IMR-90 (cell line): ENCODE results near the gene KIF1A.

ENCODE experiments used
- BHLHE40 ChIP-seq: fragments of 150-350 bp; IDR thresholded peaks from 2 replicates; pipeline ENCODE4 v1.6.1; 2016; ENCODE audit warnings: mild to moderate bottlenecking, low read depth, low read length
- CEBPB ChIP-seq: IDR thresholded peaks from 2 replicates; pipeline ENCODE4 v1.6.1; 2012; ENCODE audit warnings: low read depth, low read length, improper control_type of control experiment
- CTCF ChIP-seq: conservative IDR thresholded peaks from 2 replicates; pipeline ENCODE4 v1.5.1; 2012; ENCODE audit warnings: mild to moderate bottlenecking, low read depth, low read length, improper control_type of control experiment
- FOS ChIP-seq: fragments of 150-350 bp; IDR thresholded peaks from 2 replicates; pipeline ENCODE4 v1.6.1; 2016; ENCODE audit warnings: low read depth, low read length
- MAFK ChIP-seq: IDR thresholded peaks from 2 replicates; pipeline ENCODE4 v1.6.1; 2012; ENCODE audit warnings: low read depth, low read length, improper control_type of control experiment
- MXI1 ChIP-seq: IDR thresholded peaks from 2 replicates; pipeline ENCODE4 v1.6.1; 2012; ENCODE audit warnings: low read depth, mild to moderate bottlenecking, low read length, moderate library complexity, borderline replicate concordance
- POLR2A ChIP-seq: IDR thresholded peaks from 2 replicates; pipeline ENCODE4 v1.6.1; 2012; ENCODE audit warnings: mild to moderate bottlenecking, low read depth, low read length
- RFX5 ChIP-seq: IDR thresholded peaks from 2 replicates; pipeline ENCODE4 v1.8.0; 2012; ENCODE audit warnings: low read depth, mild to moderate bottlenecking, low read length, moderate library complexity
- USF2 ChIP-seq: fragments of 150-350 bp; IDR thresholded peaks from 2 replicates; pipeline ENCODE4 v1.6.1; 2017; ENCODE audit warnings: mild to moderate bottlenecking, antibody characterized with exemption, low read length, low read depth

GRCh38 chr2:240707043-240707756, 112.8 kb downstream of the KIF1A start:
- TF ChIP-seq MAFK (no peak), CTCF (no peak), CEBPB (no peak), BHLHE40 (no peak), MXI1 (no peak), USF2 (no peak), RFX5 (no peak), FOS (no peak), POLR2A (no peak)
